K562 (cell line): Measurements from ENCODE around the gene EBI3. TPM values are rescaled to one million over a fixed set of nuclear protein-coding genes. Genes with fewer than 3 reads are reported as not detected.

ENCODE experiments used
- E2F3 ChIP-seq: fragments of 250-450 bp; sonication (Bioruptor Pico); IDR thresholded peaks from 2 replicates; pipeline ENCODE4 v1.4.0; 2020; ENCODE audit warnings: mild to moderate bottlenecking
- HINFP ChIP-seq: fragments of 450-650 bp; conservative IDR thresholded peaks from 2 replicates; pipeline ENCODE4 v1.6.1; 2016; ENCODE audit warnings: missing genetic modification characterization, low read depth, mild to moderate bottlenecking, control low read depth, missing compliant biosample characterization
- MCM5 ChIP-seq: fragments of 450-650 bp; IDR thresholded peaks from 2 replicates; pipeline ENCODE4 v1.6.1; 2016; ENCODE audit warnings: low read depth
- PRMT5 ChIP-seq: sonication (generic); formaldehyde crosslinking; IDR thresholded peaks from 2 replicates; pipeline ENCODE4 v1.5.0; 2020; ENCODE audit warnings: missing genetic modification reagents
- SAP30 ChIP-seq: fragments of 200-600 bp; sonication (generic); IDR thresholded peaks from 2 replicates; pipeline ENCODE4 v1.6.1; 2012; ENCODE audit warnings: borderline replicate concordance, low read depth, mild to moderate bottlenecking, moderate library complexity, low read length, control low read depth, inconsistent platforms; ENCODE audit not compliant: insufficient read depth, poor library complexity, severe bottlenecking
- SIN3A ChIP-seq, 2 experiments: fragments of 150-350 bp in 1 of 2; IDR thresholded peaks; 2 replicates each; pipeline ENCODE4 v1.6.1; 2011 to 2016; ENCODE audit warnings: borderline replicate concordance in 2 of 2, low read depth in 2 of 2, low read length in 2 of 2, mild to moderate bottlenecking in 2 of 2, moderate library complexity in 2 of 2; ENCODE audit not compliant: control insufficient read depth in 1 of 2
- TAF1 ChIP-seq: IDR thresholded peaks from 2 replicates; pipeline ENCODE4 v1.6.1; 2011; ENCODE audit warnings: mild to moderate bottlenecking, low read length, moderate library complexity; ENCODE audit not compliant: insufficient read depth, control insufficient read depth, severe bottlenecking; ENCODE audit errors: extremely low read depth
- YBX1 ChIP-seq: fragments of 450-650 bp; IDR thresholded peaks from 2 replicates; pipeline ENCODE4 v1.7.1; 2016; ENCODE audit warnings: mild to moderate bottlenecking
- ZNF253 ChIP-seq: fragments of 250-450 bp; sonication (Bioruptor Pico); conservative IDR thresholded peaks from 2 replicates; pipeline ENCODE4 v1.6.1; 2021; ENCODE audit warnings: mild to moderate bottlenecking
- ZNF274 ChIP-seq: IDR thresholded peaks from 2 replicates; pipeline ENCODE4 v1.6.1; 2011; ENCODE audit warnings: low read depth, mild to moderate bottlenecking, low read length, moderate library complexity, borderline replicate concordance
- ZNF277 ChIP-seq: fragments of 250-450 bp; sonication (Bioruptor Pico); IDR thresholded peaks from 2 replicates; pipeline ENCODE4 v1.8.0; 2022; ENCODE audit warnings: inconsistent platforms, mild to moderate bottlenecking, moderate library complexity, borderline replicate concordance
- ZNF655 ChIP-seq: fragments of 250-450 bp; sonication (Bioruptor Pico); IDR thresholded peaks from 2 replicates; pipeline ENCODE4 v1.5.0; 2021
- polyA plus RNA-seq, 8 experiments: library from polyadenylated mRNA; depleted of rRNA in 4 of 8; stranded (reverse) in 5 of 8; unstranded in 3 of 8; fragments of >200 nt; fragmentation: Nextera tagmentation in 2 of 8; fragmentation: Illumina TruSeq in 1 of 8; extraction: Ambion mirVana in 2 of 8; extraction: Trizol in 1 of 8; gene quantifications; 2 replicates each; pipeline versions ENCODE4 v1.2.1 to v1.2.3, GENCODE V29; 2011 to 2014; ENCODE audit warnings: inconsistent platforms in 1 of 8, missing spikeins in 1 of 8
- total RNA-seq, 7 experiments: library from RNA; depleted of rRNA in 6 of 7; stranded (reverse); fragments of >200 nt in 6 of 7; fragmentation: Illumina TruSeq in 2 of 7; extraction: Trizol in 2 of 7; gene quantifications; 2 replicates each; pipeline versions ENCODE4 v1.2.1 to v1.2.3, GENCODE V29; 2011 to 2021; ENCODE audit warnings: low replicate concordance in 1 of 7
- TF ChIP-seq, protein P1 (sequence below): IDR thresholded peaks from 2 replicates; pipeline ENCODE4 v1.6.1; 2012; ENCODE audit warnings: low read depth, low read length, improper control_type of control experiment, borderline replicate concordance
- TF ChIP-seq, protein P2 (sequence below): fragments of 250-450 bp; sonication (Bioruptor Pico); IDR thresholded peaks from 2 replicates; pipeline ENCODE4 v1.4.0; 2020; ENCODE audit warnings: mild to moderate bottlenecking
- TF ChIP-seq, protein P3 (sequence below): fragments of 450-650 bp; formaldehyde crosslinking; IDR thresholded peaks from 2 replicates; pipeline ENCODE4 v1.4.0; 2020; ENCODE audit warnings: mild to moderate bottlenecking, moderate library complexity

EBI3 gene
- total and polyA plus RNA-seq, 9 of the 15 experiments (the other 6 are each of a cell fraction or from before 2014, with no cell fraction given) = 0.08 to 0.35 (median 0.22) TPM; not detected in 6

DNA sequence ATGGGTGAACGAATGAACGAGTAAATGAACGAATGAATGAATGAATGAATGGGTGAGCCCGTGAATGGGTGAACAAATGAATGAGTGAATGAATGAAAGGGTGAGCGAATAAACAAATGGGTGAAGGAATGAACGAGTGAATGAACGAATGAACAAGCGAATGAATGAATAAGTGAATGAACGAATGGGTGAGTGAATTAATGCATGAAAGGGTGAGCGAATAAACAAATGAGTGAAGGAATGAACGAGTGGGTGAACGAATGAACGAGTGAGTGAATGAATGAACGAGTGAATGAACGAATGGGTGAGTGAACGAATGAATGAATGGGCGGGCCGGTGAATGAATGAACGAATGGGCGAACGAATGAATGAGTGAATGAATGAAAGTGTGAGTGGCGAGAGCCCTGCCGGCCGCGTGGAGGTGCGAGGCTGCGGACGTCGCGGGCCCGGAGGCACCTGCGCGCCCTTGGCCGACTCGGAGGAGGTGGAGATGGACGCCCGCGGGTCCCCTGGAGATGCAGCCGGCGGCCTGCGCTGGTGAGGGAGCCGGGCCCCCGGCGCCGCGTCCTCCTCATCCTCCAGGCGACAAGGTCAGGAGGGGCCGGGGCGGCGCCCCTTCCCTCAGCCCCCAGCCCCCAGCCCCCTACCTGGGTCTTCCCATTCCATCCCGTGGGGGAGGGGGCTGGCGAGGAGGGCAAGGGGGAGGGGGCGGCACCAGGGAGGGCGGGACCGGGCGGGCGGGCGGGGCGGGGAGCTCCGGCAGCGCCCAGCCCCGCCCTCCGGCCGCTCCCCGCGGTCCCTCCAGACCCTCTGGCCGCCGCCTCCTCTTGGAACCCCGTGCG, 31.5 kb upstream of the EBI3 start (continued):
- TF ChIP-seq ZNF277 = no peak
- no peak for TF ChIP-seq E2F3
- TF ChIP-seq ZNF655 (CRISPR knock-in tag) = no peak
- TF ChIP-seq MCM5 = no peak
- TF ChIP-seq, protein P1, sequence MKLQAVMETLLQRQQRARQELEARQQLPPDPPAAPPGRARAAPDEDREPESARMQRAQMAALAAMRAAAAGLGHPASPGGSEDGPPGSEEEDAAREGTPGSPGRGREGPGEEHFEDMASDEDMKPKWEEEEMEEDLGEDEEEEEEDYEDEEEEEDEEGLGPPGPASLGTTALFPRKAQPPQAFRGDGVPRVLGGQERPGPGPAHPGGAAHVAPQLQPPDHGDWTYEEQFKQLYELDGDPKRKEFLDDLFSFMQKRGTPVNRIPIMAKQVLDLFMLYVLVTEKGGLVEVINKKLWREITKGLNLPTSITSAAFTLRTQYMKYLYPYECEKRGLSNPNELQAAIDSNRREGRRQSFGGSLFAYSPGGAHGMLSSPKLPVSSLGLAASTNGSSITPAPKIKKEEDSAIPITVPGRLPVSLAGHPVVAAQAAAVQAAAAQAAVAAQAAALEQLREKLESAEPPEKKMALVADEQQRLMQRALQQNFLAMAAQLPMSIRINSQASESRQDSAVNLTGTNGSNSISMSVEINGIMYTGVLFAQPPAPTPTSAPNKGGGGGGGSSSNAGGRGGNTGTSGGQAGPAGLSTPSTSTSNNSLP = no peak
- no peak for TF ChIP-seq PRMT5 (CRISPR knock-in tag)
- no peak for TF ChIP-seq SIN3A (IDR thresholded peaks at IDR 0.05; ENCODE audit: borderline replicate concordance in 2 of 2, control insufficient read depth in 1 of 2, low read depth in 2 of 2, low read length in 2 of 2)
- TF ChIP-seq, protein P2, sequence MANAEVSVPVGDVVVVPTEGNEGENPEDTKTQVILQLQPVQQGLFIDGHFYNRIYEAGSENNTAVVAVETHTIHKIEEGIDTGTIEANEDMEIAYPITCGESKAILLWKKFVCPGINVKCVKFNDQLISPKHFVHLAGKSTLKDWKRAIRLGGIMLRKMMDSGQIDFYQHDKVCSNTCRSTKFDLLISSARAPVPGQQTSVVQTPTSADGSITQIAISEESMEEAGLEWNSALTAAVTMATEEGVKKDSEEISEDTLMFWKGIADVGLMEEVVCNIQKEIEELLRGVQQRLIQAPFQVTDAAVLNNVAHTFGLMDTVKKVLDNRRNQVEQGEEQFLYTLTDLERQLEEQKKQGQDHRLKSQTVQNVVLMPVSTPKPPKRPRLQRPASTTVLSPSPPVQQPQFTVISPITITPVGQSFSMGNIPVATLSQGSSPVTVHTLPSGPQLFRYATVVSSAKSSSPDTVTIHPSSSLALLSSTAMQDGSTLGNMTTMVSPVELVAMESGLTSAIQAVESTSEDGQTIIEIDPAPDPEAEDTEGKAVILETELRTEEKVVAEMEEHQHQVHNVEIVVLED (CRISPR knock-in tag) = no peak
- no peak for TF ChIP-seq HINFP (tag)
- TF ChIP-seq ZNF274 = no peak
- no peak for TF ChIP-seq SAP30
- TF ChIP-seq ZNF253 = no peak
- no peak for TF ChIP-seq TAF1
- TF ChIP-seq, protein P3, sequence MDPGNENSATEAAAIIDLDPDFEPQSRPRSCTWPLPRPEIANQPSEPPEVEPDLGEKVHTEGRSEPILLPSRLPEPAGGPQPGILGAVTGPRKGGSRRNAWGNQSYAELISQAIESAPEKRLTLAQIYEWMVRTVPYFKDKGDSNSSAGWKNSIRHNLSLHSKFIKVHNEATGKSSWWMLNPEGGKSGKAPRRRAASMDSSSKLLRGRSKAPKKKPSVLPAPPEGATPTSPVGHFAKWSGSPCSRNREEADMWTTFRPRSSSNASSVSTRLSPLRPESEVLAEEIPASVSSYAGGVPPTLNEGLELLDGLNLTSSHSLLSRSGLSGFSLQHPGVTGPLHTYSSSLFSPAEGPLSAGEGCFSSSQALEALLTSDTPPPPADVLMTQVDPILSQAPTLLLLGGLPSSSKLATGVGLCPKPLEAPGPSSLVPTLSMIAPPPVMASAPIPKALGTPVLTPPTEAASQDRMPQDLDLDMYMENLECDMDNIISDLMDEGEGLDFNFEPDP = no peak
- TF ChIP-seq YBX1 = no peak
